Glutamatergic neuron (in vitro differentiated cells): ENCODE data around the gene FOXL2NB. TPM values are rescaled to one million over a fixed set of nuclear protein-coding genes. Genes with fewer than 3 reads are reported as not detected.

Experiments used
- DNase-seq: peaks from one replicate; pipeline ENCODE4 v3.0.0; 2022
- H3K27ac Mint-ChIP-seq: one replicate; pipeline ENCODE4 v1.8.0; 2020; ENCODE audit warnings: mild to moderate bottlenecking, mixed read lengths, inconsistent platforms; ENCODE audit not compliant: unreplicated experiment
- H3K27me3 Mint-ChIP-seq: one replicate; pipeline ENCODE4 v1.8.0; 2020; ENCODE audit warnings: mild to moderate bottlenecking, moderate library complexity, mixed read lengths, inconsistent platforms; ENCODE audit not compliant: unreplicated experiment
- H3K36me3 Mint-ChIP-seq: one replicate; pipeline ENCODE4 v1.8.0; 2020; ENCODE audit warnings: mild to moderate bottlenecking, mixed read lengths, inconsistent platforms; ENCODE audit not compliant: unreplicated experiment
- H3K4me1 Mint-ChIP-seq: one replicate; pipeline ENCODE4 v1.8.0; 2020; ENCODE audit warnings: mild to moderate bottlenecking, low read depth, mixed read lengths, inconsistent platforms; ENCODE audit not compliant: unreplicated experiment
- H3K4me3 Mint-ChIP-seq: one replicate; pipeline ENCODE4 v1.8.0; 2020; ENCODE audit warnings: mild to moderate bottlenecking, mixed read lengths, inconsistent platforms; ENCODE audit not compliant: unreplicated experiment
- H3K9me3 Mint-ChIP-seq: one replicate; pipeline ENCODE4 v1.8.0; 2020; ENCODE audit warnings: mild to moderate bottlenecking, moderate library complexity, mixed read lengths, inconsistent platforms; ENCODE audit not compliant: unreplicated experiment
- CTCF ChIP-seq: fragments of 200-600 bp; sonication (generic); IDR thresholded peaks from one replicate; pipeline ENCODE4 v1.5.0; 2021; ENCODE audit not compliant: partially characterized antibody, unreplicated experiment
- long read RNA-seq: library from polyadenylated mRNA; unstranded; transcript quantifications from one replicate; pipeline ENCODE4 v2.0.0, GENCODE V29; 2020; ENCODE audit not compliant: unreplicated experiment
- total RNA-seq: library from RNA; stranded (reverse); fragmentation: NEBNext Ultra II Directional; extraction: Animal tissue kit (Norgen Biotek cat#: 25700); gene quantifications from one replicate; pipeline ENCODE4 v1.2.1, GENCODE V29; 2021; ENCODE audit not compliant: unreplicated experiment

FOXL2NB gene
- 0.15 TPM for total RNA-seq
- long read RNA-seq, result 0 reads

DNA sequence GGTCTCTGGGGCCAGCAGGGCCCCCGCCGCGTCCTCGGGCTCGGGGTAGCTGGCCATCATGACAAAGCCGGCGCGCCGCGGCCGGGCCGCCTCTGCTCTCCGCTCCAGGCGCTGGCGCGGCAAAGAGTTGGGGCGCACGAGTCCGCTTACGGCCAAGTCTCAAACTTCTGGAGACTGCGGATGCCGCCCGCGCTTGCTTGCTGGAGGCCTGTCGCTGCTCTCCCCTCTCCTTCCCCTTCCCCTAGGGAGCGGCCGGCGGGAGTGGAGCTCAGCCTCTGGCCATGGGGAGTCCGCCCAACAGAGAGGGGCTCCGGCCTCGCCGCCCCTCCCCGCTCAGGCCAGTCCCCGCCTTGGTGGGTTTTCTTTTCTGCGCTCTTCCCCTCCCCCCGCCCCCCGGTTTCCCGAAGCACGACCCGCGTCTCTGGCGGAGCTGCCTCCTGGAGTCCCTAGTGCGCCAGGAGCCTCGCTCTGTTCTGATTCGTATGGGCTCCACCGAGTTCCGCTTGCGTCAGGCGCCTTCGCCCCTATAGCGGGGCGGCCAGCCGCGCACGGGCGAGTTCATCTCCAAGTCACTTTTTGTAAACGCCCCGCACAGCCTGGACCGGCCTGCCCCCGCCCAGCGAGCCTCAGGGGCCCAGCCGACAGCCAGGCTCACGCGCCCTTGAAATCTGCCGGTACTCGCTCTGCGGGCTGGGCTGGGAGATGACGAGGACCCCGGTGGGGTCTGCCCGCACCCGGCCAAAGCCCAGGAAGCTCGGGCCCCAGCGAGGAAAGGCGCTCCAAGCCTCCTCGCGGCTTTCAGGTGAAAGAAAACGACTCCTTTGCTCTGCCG, at the start of gene FOXL2NB, which contains the start of gene FOXL2:
Gene FOXL2NB, plus strand, starts transcription at position 555 of the 832 bp plus-strand sequence. Its CDS starts 148 bp downstream, at position 703.
Gene FOXL2, minus strand, starts transcription at position 475 of the 832 bp plus-strand sequence. Its CDS starts 415 bp downstream, at position 60.
- Mint-ChIP-seq H3K27me3 (peaks cover 44% of the 10 kb centered on the region), H3K9me3 (peaks cover 19% of the 10 kb centered on the region), H3K36me3 (peaks cover 3% of the 10 kb centered on the region), H3K4me3 (peak within 1 kb of the TSS; percentile 69), H3K27ac (no peak within 1 kb of the TSS), H3K4me1 (peaks cover 5% of the 10 kb centered on the region)
- peak; percentile 5 for TF ChIP-seq CTCF
- peak; percentile 62 for DNase-seq

- H3K36me3 Mint-ChIP-seq, result no peaks in the 10 kb centered on the region
- TF ChIP-seq CTCF, result no peak
- no peaks in the 10 kb centered on the region for H3K9me3 Mint-ChIP-seq
- no peaks in the 10 kb centered on the region for H3K4me1 Mint-ChIP-seq
- H3K27me3 Mint-ChIP-seq, result peaks cover 2% of the 10 kb centered on the region
- DNase-seq, result no peak
- H3K27ac Mint-ChIP-seq, result no peak overlapping the region
- H3K4me3 Mint-ChIP-seq, result no peak overlapping the region
These were observed 48.7 kb upstream of the FOXL2NB start for GRCh38 chr3:138898301-138898700.

DNA sequence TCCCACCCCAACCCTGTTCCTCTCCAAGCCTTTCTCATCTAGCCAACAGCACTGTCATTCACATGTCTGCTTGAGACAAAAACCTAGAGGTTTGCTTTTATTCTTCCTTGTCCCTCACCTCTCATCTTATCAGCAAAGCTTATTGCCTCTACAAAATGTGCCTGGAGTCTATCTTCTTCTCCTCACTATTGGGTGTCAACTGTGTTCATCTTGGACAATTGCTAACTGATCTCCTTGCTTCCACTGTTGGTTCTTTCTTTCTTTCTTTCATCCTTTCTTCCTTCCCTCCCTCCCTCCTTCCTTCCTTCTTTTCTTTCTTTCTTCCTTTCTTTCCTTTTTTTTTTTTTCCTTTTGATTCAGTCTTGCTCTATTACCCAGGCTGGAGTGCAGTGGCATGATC, 48.3 kb upstream of the FOXL2NB start:
- no peak for TF ChIP-seq CTCF
- H3K4me3 Mint-ChIP-seq, result no peak overlapping the region

GRCh38 chr3:138899351-138899991, 47.5 kb upstream of the FOXL2NB start:
- Mint-ChIP-seq H3K27me3 (peaks cover 2% of the 10 kb centered on the region), H3K9me3 (no peaks in the 10 kb centered on the region), H3K36me3 (no peaks in the 10 kb centered on the region), H3K27ac (no peak overlapping the region), H3K4me3 (no peak overlapping the region), H3K4me1 (no peaks in the 10 kb centered on the region)
- no peak for DNase-seq
- TF ChIP-seq CTCF, result no peak

More for the DNA sequence above, 48.3 kb upstream of the FOXL2NB start:
- no peak for DNase-seq
- H3K4me1 Mint-ChIP-seq, result no peaks in the 10 kb centered on the region
- no peak overlapping the region for H3K27ac Mint-ChIP-seq
- peaks cover 2% of the 10 kb centered on the region for H3K27me3 Mint-ChIP-seq
- no peaks in the 10 kb centered on the region for H3K36me3 Mint-ChIP-seq
- H3K9me3 Mint-ChIP-seq, result no peaks in the 10 kb centered on the region
